Measurements from ENCODE around the gene C1QL3.

The C1QL3 gene

DNA sequence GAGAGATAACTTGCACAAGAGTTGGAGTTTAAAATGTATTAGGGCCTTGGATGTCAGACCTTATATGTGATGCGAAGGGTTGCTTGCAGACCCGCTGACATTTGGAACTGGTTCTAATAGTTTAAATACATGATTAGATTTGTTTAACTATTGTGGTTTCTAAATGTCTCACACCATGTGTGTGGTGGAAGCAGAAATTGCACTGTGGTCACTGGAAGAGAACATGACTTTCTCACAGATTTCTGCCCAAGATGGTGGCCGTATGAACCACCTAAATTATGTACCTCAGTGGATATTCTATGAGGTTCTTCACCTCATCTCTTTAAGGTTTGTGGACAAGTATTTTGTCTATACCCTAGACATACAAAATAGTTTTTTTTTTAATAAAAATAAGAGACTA lies 8.2 kb upstream of the C1QL3 start:
- peaks cover 49% of the 10 kb centered on the region for H3K27me3 Mint-ChIP-seq (ENCODE audit: low read depth)
- no peaks in the 10 kb centered on the region for H3K4me1 Mint-ChIP-seq
- H3K27ac Mint-ChIP-seq: no peak overlapping the region

GRCh38 chr10:16527452-16527851 lies 5.8 kb upstream of the C1QL3 start:
- H3K9me3 Mint-ChIP-seq: no peaks in the 10 kb centered on the region
- peaks cover 73% of the 10 kb centered on the region for H3K27me3 Mint-ChIP-seq (ENCODE audit: low read depth)
- no peak overlapping the region for H3K27ac Mint-ChIP-seq
- no peak overlapping the region for H3K4me3 Mint-ChIP-seq
- TF ChIP-seq, protein P1, sequence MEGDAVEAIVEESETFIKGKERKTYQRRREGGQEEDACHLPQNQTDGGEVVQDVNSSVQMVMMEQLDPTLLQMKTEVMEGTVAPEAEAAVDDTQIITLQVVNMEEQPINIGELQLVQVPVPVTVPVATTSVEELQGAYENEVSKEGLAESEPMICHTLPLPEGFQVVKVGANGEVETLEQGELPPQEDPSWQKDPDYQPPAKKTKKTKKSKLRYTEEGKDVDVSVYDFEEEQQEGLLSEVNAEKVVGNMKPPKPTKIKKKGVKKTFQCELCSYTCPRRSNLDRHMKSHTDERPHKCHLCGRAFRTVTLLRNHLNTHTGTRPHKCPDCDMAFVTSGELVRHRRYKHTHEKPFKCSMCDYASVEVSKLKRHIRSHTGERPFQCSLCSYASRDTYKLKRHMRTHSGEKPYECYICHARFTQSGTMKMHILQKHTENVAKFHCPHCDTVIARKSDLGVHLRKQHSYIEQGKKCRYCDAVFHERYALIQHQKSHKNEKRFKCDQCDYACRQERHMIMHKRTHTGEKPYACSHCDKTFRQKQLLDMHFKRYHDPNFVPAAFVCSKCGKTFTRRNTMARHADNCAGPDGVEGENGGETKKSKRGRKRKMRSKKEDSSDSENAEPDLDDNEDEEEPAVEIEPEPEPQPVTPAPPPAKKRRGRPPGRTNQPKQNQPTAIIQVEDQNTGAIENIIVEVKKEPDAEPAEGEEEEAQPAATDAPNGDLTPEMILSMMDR (IDR thresholded peaks at IDR 0.05; ENCODE audit: unreplicated experiment in 3 of 3): no peak
- H3K36me3 Mint-ChIP-seq (ENCODE audit: low read depth): no peaks in the 10 kb centered on the region
- H3K4me1 Mint-ChIP-seq: no peaks in the 10 kb centered on the region

More for the DNA sequence above, 8.2 kb upstream of the C1QL3 start:
- no peaks in the 10 kb centered on the region for H3K9me3 Mint-ChIP-seq
- no peak overlapping the region for H3K4me3 Mint-ChIP-seq
- no peaks in the 10 kb centered on the region for H3K36me3 Mint-ChIP-seq (ENCODE audit: low read depth)
- TF ChIP-seq, protein P1 (IDR thresholded peaks at IDR 0.05; ENCODE audit: unreplicated experiment in 3 of 3): no peak

- H3K36me3 Mint-ChIP-seq (ENCODE audit: low read depth): no peaks in the 10 kb centered on the region
- H3K27ac Mint-ChIP-seq: no peak overlapping the region
- H3K9me3 Mint-ChIP-seq: peaks cover 3% of the 10 kb centered on the region
- H3K4me3 Mint-ChIP-seq: peak overlapping the region in 2 of 3 experiments; percentile 46 to 54
- H3K4me1 Mint-ChIP-seq: peaks cover 10% of the 10 kb centered on the region
- H3K27me3 Mint-ChIP-seq (ENCODE audit: low read depth): peaks cover 92% of the 10 kb centered on the region
- TF ChIP-seq, protein P1 (IDR thresholded peaks at IDR 0.05; ENCODE audit: unreplicated experiment in 3 of 3): peak; percentile 14 to 25 (median 20)
These were observed 779 bp downstream of the C1QL3 start for GRCh38 chr10:16520900-16521299.

GRCh38 chr10:16519908-16520861 lies 1.5 kb downstream of the C1QL3 start:
- TF ChIP-seq, protein P1 (IDR thresholded peaks at IDR 0.05; ENCODE audit: unreplicated experiment in 3 of 3): no peak
- Mint-ChIP-seq H3K9me3 (peaks cover 3% of the 10 kb centered on the region), H3K4me1 (peaks cover 10% of the 10 kb centered on the region), H3K36me3 (ENCODE audit: low read depth) (no peaks in the 10 kb centered on the region), H3K4me3 (peak overlapping the region; percentile 81 to 84 (median 81)), H3K27me3 (ENCODE audit: low read depth) (peaks cover 86% of the 10 kb centered on the region), H3K27ac (no peak overlapping the region)

GRCh38 chr10:16519250-16519907 lies 2.3 kb downstream of the C1QL3 start:
- Mint-ChIP-seq H3K4me1 (peaks cover 10% of the 10 kb centered on the region), H3K27ac (no peak overlapping the region), H3K36me3 (ENCODE audit: low read depth) (no peaks in the 10 kb centered on the region), H3K9me3 (peaks cover 3% of the 10 kb centered on the region), H3K4me3 (peak overlapping the region; percentile 81 to 84 (median 81)), H3K27me3 (ENCODE audit: low read depth) (peaks cover 78% of the 10 kb centered on the region)
- TF ChIP-seq, protein P1 (IDR thresholded peaks at IDR 0.05; ENCODE audit: unreplicated experiment in 3 of 3): no peak
